ENCODE results near the gene POLR1A. TPM values are rescaled to one million over a fixed set of nuclear protein-coding genes. Genes with fewer than 3 reads are reported as not detected.

Gene POLR1A
- total RNA-seq, 1 experiment from 2014 or later = 47.5 TPM

- TF ChIP-seq AR (CRISPR knock-in tag; IDR thresholded peaks at IDR 0.05) (no peak), TP53 (CRISPR knock-in tag; IDR thresholded peaks at IDR 0.05) (no peak), CBFB (CRISPR knock-in tag; IDR thresholded peaks at IDR 0.05; ENCODE audit: low read depth) (no peak), IRF1 (CRISPR knock-in tag; IDR thresholded peaks at IDR 0.05) (no peak), PREB (CRISPR knock-in tag; IDR thresholded peaks at IDR 0.05; ENCODE audit: borderline replicate concordance) (no peak), ARID4B (CRISPR knock-in tag; IDR thresholded peaks at IDR 0.05; ENCODE audit: borderline replicate concordance) (no peak), ZNF532 (CRISPR knock-in tag; IDR thresholded peaks at IDR 0.05; ENCODE audit: borderline replicate concordance) (no peak), SMAD4 (CRISPR knock-in tag; IDR thresholded peaks at IDR 0.05) (no peak), ATF6 (CRISPR knock-in tag; IDR thresholded peaks at IDR 0.05) (no peak), E2F1 (CRISPR knock-in tag; IDR thresholded peaks at IDR 0.05) (no peak)
Observed at GRCh38 chr2:86143926-86144685, 38.4 kb upstream of the POLR1A start (continued).
